Inflammatory macrophage treated with lipopolysaccharide for 4 hours (primary cell): ENCODE data around the gene TRABD2A.
"Not testable (repeated sequence)": the region's sequence is repeated elsewhere in the genome, so short reads cannot be mapped to it uniquely, and the experiment has no call there.

Experiments used
- DNase-seq: peaks from one replicate; pipeline ENCODE4 v3.0.0-alpha.2; 2020

Gene TRABD2A

GRCh38 chr2:84878896-84879583 is 1.8 kb downstream of the TRABD2A start:
- DNase-seq = no peak

- no peak for DNase-seq
These were observed 2.4 kb downstream of the TRABD2A start for GRCh38 chr2:84878459-84878858.

- DNase-seq = no peak
These were observed 4.5 kb downstream of the TRABD2A start for GRCh38 chr2:84876369-84876768.

GRCh38 chr2:84875619-84876018 is 5.3 kb downstream of the TRABD2A start:
- not testable (repeated sequence) for DNase-seq

- DNase-seq = no peak
These were observed 5.7 kb downstream of the TRABD2A start for GRCh38 chr2:84875213-84875560.

GRCh38 chr2:84874381-84875212 is 6.3 kb downstream of the TRABD2A start:
- DNase-seq = peak; percentile 90

- no peak for DNase-seq
These were observed 7.5 kb downstream of the TRABD2A start for GRCh38 chr2:84873350-84873749.

- not testable (repeated sequence) for DNase-seq
These were observed 8.2 kb downstream of the TRABD2A start for GRCh38 chr2:84872691-84873090.

GRCh38 chr2:84870306-84870705 is 10.6 kb downstream of the TRABD2A start:
- DNase-seq = no peak

GRCh38 chr2:84868327-84868726 is 12.6 kb downstream of the TRABD2A start:
- not testable (repeated sequence) for DNase-seq

- no peak for DNase-seq
These were observed 14.8 kb downstream of the TRABD2A start for GRCh38 chr2:84866122-84866521.

GRCh38 chr2:84865181-84865783 is 15.6 kb downstream of the TRABD2A start:
- DNase-seq = peak; percentile 61

- DNase-seq = no peak
These were observed 18.9 kb downstream of the TRABD2A start for GRCh38 chr2:84862006-84862405.

- no peak for DNase-seq
These were observed 19.3 kb downstream of the TRABD2A start for GRCh38 chr2:84861539-84861938.

GRCh38 chr2:84858937-84859336 is 21.9 kb downstream of the TRABD2A start:
- no peak for DNase-seq

- no peak for DNase-seq
These were observed 22.8 kb downstream of the TRABD2A start for GRCh38 chr2:84858123-84858522.

- no peak for DNase-seq
These were observed 23.3 kb downstream of the TRABD2A start for GRCh38 chr2:84857566-84857965.

GRCh38 chr2:84856787-84857186 is 24.1 kb downstream of the TRABD2A start:
- peak; percentile 68 for DNase-seq

- DNase-seq = no peak
These were observed 25.2 kb downstream of the TRABD2A start for GRCh38 chr2:84855731-84856130.

GRCh38 chr2:84854850-84855249 is 26.0 kb downstream of the TRABD2A start:
- no peak for DNase-seq

GRCh38 chr2:84851876-84852275 is 29.0 kb downstream of the TRABD2A start:
- no peak for DNase-seq

- no peak for DNase-seq
These were observed 30.4 kb downstream of the TRABD2A start for GRCh38 chr2:84850471-84850870.

GRCh38 chr2:84849271-84849952 is 31.5 kb downstream of the TRABD2A start:
- DNase-seq = no peak
